NB4 (cell line): ENCODE data around the gene SGMS1.

Source experiments
- CTCF ChIP-seq: IDR thresholded peaks from one replicate; pipeline ENCODE4 v1.5.1; 2012; ENCODE audit warnings: low read depth, low read length
- POLR2A ChIP-seq: IDR thresholded peaks from 2 replicates; pipeline ENCODE4 v1.6.1; 2011; ENCODE audit warnings: mild to moderate bottlenecking; ENCODE audit not compliant: insufficient read length; ENCODE audit errors: extremely low read depth

GRCh38 chr10:50572017-50572491, 51.7 kb downstream of the SGMS1 start:
- TF ChIP-seq CTCF (no peak), POLR2A (no peak)
